GM21528 (cell line): ENCODE data around the gene UNKL.

Experiments
- ATAC-seq: cut with Tn5 transposase; IDR thresholded peaks from one replicate; pipeline ENCODE4 v1.9.1; 2021; ENCODE audit warnings: mild to moderate bottlenecking, moderate library complexity; ENCODE audit not compliant: unreplicated experiment, low FRiP score

UNKL gene

GRCh38 chr16:1414532-1415260 lies at the start of gene UNKL:
UNKL (minus strand) TSS chr16:1414704; CDS start chr16:1414691, 13 bp downstream.
- peak; percentile 34 for ATAC-seq

- ATAC-seq, result no peak
These were observed 46.6 kb upstream of the UNKL start for GRCh38 chr16:1461146-1461545.

GRCh38 chr16:1460602-1461138 lies 46.2 kb upstream of the UNKL start:
- ATAC-seq, result no peak

- no peak for ATAC-seq
These were observed 45.5 kb upstream of the UNKL start for GRCh38 chr16:1459967-1460366.

GRCh38 chr16:1458977-1459341 lies 44.5 kb upstream of the UNKL start:
- ATAC-seq, result no peak

- no peak for ATAC-seq
These were observed 44.0 kb upstream of the UNKL start for GRCh38 chr16:1458336-1458976.

GRCh38 chr16:1457489-1458245 lies 43.2 kb upstream of the UNKL start:
- ATAC-seq, result no peak

GRCh38 chr16:1456951-1457350 lies 42.4 kb upstream of the UNKL start:
- no peak for ATAC-seq

GRCh38 chr16:1455190-1456171 lies 41.0 kb upstream of the UNKL start:
- ATAC-seq, result no peak

- ATAC-seq, result no peak
These were observed 40.1 kb upstream of the UNKL start for GRCh38 chr16:1454561-1454960.

GRCh38 chr16:1453316-1453715 lies 38.8 kb upstream of the UNKL start:
- no peak for ATAC-seq

GRCh38 chr16:1452530-1452929 lies 38.0 kb upstream of the UNKL start:
- ATAC-seq, result no peak

GRCh38 chr16:1451702-1452392 lies 37.3 kb upstream of the UNKL start:
- no peak for ATAC-seq

- no peak for ATAC-seq
These were observed 36.3 kb upstream of the UNKL start for GRCh38 chr16:1450841-1451240.

- no peak for ATAC-seq
These were observed 35.7 kb upstream of the UNKL start for GRCh38 chr16:1450218-1450617.

- no peak for ATAC-seq
These were observed 34.8 kb upstream of the UNKL start for GRCh38 chr16:1449201-1449788.

- no peak for ATAC-seq
These were observed 34.1 kb upstream of the UNKL start for GRCh38 chr16:1448536-1449116.

GRCh38 chr16:1447965-1448364 lies 33.5 kb upstream of the UNKL start:
- no peak for ATAC-seq
